Right hindlimb (tissue), 1 donor: ENCODE measurements around the gene GCNT3.

Source experiments
- DNase-seq: peaks from one replicate; pipeline ENCODE4 v3.0.0-alpha.2; 2018

GCNT3 gene

GRCh38 chr15:59611276-59612260, at the start of gene GCNT3:
Gene GCNT3, plus strand, starts transcription at chr15:59611783. Its CDS starts 6,456 bp downstream, at chr15:59618239.
- no peak for DNase-seq

GRCh38 chr15:59562448-59563186, 49.0 kb upstream of the GCNT3 start:
- DNase-seq, result no peak

- no peak for DNase-seq
Measured at GRCh38 chr15:59565299-59565698, 46.3 kb upstream of the GCNT3 start.

- DNase-seq, result no peak
Measured at GRCh38 chr15:59567324-59567723, 44.3 kb upstream of the GCNT3 start.

GRCh38 chr15:59569477-59569876, 42.1 kb upstream of the GCNT3 start:
- no peak for DNase-seq

DNA sequence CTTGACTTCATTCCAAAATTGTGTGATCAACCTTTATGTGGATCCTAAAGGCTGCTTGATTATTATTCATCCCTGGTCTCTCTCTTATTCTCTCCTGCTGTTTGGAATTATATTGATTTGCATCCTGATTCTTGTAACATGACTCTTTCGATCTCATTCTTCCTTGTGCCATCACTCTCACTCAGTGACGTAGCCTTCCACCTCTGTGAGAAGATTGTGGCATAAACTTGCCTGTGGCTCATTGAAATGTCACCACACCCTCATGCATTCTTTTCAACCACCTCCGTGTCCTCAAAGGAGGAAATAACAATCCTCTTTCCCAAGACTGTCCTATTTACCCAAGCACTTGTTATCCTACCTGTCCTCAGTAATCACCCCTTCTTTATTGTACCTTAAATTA, 41.3 kb upstream of the GCNT3 start:
- no peak for DNase-seq

- DNase-seq, result no peak
Measured at GRCh38 chr15:59571606-59572005, 40.0 kb upstream of the GCNT3 start.

DNA sequence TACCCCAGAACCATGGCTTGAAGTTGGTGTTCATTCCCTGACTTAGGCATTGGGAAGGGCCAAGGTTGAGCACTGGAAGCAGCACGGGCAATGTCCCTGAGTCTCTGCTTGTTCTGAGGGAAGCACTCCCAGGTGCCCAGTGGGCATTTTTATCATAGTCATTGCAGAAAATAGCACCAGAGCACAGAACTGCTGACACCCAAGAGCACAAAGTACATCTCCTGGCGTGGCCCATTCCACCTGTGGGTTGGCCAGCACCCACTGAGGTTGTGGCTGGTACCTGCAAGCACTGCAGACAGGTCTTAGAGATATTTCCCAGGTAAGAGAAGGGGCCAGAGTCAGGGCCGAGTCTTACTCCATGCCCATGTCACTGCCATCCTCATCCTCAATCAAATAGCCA, 28.5 kb upstream of the GCNT3 start:
- DNase-seq, result no peak

DNA sequence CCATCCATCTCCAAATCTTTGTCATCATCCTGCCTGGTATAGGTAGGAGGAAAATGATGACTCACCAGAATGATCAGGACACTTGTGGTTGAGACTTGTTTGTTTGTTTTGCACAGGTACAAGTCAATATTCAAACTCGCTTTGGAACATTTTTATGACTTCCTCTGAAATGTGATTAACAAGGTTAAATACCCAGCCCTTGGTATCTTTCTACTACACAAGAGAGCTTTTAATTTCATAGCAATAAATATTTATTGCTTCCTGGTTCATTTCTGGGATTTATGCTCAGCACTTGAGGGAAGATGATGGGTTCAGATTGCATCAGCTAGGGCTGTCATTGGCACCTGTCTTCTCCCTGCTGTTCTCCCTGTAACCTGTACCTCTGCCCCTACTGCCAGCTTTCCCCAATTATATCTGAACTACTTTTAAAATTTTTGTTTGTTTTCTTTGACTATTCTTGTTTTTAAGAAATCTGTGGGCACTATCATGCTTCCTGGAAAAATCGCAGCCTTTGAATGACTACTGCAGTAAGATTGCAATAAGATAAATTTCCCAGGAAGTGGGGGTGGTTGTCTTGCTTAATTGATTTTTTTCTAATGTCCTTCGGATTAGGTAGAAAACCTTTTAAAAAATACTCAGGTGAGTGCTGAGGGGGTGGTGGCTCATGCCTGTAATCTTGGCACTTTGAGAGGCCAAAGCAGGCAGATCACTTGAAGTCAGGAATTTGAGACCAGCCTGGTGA, 24.3 kb upstream of the GCNT3 start:
- no peak for DNase-seq

- no peak for DNase-seq
Measured at GRCh38 chr15:59590027-59590426, 21.6 kb upstream of the GCNT3 start.

DNA sequence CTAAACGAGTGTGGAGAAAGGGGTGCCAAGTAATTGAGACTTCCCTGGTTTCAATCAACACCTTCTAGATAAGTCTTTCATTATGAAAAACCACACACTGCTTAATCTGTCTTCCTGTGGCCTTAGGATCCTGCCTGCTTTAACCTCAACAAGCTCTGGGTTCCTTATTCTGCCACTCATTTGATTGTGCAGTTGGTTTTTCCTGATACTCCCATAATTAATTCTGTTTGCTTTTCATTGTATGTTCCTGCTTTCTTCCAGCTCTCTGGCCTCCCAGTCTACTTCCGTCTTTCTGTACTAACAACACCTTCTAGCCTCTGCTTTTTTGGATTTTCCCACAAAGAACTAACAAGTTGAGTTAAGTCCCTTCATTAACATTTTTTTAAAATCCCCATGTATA, 20.2 kb upstream of the GCNT3 start:
- no peak for DNase-seq

DNA sequence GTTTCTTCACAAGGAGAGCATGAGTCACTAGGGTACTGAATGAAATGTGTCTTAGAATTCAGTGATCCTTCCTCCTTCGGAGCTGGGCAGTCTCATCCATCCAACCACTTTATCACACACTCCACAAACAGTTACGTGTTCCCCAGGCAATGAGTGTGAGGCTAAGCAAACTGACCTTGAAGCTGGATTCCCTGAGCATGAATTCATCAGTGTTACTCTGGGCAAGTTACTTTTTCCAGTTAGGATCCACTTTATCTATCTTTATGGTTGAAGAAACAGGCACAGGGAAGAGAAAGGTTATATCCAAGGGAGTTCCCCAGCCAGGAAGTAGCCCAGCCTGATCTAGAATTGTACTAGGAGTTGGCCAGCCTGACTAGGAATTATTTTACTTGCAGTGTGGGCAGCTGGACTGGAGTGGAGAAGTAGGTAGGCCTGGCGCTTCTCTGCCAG, 17.1 kb upstream of the GCNT3 start:
- DNase-seq, result no peak

GRCh38 chr15:59594991-59595390, 16.6 kb upstream of the GCNT3 start:
- no peak for DNase-seq

DNA sequence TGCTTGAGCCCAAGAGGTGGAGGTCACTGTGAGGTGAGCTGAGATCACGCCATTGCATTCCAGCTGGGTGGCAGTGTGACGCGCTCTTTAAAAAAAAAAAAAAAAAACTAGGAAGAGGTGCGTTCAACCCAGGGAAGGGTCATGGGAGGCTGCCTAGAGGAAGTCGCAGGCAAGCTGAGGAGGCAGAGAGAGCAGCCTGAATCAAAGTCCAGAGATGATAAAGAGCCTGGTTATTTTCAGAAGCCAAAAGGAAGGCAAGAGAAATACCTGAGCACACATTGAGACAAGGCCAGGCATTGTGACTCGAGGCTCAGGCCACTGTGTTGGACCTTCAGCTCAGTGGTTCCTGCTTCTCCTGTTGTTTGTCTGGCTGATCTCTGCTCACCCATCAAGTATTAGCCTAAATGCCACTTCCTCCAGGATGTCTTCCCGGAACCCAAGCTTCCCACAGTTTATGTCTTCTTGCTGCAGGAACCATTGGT, 16.1 kb upstream of the GCNT3 start:
- no peak for DNase-seq

DNA sequence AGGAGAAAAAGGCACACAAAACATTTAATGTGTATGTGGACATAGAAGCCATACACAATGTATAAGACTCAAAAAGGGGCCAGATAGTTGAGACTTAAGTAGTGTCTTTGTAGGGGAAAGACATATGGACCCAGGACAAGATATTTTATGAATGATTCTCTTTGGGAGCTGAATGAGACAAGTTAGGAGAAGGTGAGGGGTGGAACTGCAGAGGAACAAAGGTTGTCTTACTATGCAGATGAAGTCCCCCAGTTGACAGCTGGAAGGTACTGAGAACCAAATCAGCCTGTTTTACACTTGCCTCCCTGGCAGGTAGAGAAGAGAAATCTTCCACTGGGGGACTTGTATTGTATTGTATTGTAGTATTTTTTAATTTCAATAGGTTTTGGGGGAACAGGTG, 14.9 kb upstream of the GCNT3 start:
- DNase-seq, result no peak

DNA sequence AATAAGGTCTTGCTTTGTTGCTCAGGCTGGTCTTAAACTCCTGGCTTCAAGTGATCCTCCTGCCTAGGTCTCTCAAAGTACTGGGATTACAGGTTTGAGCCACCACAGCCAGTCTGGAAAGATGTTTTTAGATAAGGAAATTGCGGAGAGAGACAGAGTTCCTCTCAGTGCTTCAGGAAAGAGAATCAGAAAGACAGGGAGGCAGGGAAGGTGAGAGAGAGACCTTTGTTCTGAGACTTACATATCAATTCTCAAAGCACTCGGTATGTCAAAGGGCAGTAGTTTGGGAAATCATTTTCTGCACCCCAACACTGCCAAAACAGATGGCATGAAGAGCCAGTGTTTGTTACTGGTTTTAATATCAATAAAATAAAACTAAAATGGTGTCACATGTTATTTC, 13.1 kb upstream of the GCNT3 start:
- no peak for DNase-seq

GRCh38 chr15:59605994-59606393, 5.6 kb upstream of the GCNT3 start:
- no peak for DNase-seq

DNA sequence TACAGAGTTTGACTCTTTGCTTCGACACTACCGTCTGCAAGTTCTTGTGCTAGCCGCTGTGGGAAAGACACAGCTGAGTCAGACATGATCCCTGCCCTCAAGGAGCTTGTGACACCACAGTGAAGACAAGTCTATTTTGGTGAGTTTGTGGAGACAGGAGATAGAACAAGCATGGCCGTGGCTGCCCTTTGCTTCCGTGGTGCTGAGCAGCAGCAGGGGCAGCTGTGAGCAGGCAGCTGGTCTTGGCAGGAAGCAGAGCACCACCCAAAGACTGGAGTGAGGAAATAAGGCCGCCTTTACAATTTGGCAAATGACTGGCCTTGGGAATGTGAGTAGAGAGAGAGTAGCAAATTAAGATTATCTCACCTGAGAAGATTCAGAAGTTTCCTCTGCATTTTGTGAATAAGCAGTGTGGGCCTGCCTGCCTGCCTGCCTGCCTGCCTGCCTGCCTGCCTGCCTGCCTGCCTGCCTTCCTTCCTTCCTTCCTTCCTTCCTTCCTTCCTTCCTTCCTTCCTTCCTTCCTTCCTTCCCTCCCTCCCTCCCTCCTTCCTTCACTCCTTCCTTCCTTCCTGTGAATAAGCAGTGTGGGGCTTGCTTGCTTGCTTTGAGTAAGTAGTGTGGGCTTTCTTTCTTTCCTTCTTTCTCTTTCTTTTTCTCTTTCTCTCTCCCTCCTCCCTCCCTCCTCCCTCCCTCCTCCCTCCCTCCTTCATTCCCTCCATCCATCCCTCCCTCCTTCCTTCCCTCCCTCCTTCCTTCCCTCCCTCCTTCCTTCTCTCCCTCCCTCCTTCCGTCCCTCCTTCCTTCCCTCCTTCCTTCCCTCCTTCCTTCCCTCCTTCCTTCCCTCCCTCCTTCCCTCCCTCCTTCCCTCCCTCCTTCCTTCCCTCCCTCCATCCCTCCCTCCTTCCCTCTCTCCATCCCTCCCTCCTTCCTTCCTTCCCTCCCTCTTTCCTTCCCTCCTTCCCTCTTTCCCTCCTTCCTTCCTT, 1.6 kb upstream of the GCNT3 start:
- no peak for DNase-seq

GRCh38 chr15:59614153-59614552, 2.6 kb downstream of the GCNT3 start:
- DNase-seq, result no peak

GRCh38 chr15:59615661-59616060, 4.1 kb downstream of the GCNT3 start:
- DNase-seq, result no peak

GRCh38 chr15:59616379-59616778, 4.8 kb downstream of the GCNT3 start:
- DNase-seq, result no peak

DNA sequence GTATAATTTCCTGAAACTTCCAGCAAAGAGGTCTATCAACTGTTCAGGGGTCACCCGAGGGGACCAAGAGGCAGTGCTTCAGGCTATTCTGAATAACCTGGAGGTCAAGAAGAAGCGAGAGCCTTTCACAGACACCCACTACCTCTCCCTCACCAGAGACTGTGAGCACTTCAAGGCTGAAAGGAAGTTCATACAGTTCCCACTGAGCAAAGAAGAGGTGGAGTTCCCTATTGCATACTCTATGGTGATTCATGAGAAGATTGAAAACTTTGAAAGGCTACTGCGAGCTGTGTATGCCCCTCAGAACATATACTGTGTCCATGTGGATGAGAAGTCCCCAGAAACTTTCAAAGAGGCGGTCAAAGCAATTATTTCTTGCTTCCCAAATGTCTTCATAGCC, 6.8 kb downstream of the GCNT3 start:
- no peak for DNase-seq
